SKM-1 (cell line): ENCODE measurements around the gene HYAL1.
"Not testable (repeated sequence)": the region's sequence is repeated elsewhere in the genome, so short reads cannot be mapped to it uniquely, and the experiment has no call there.

Experiments
- DNase-seq: peaks from one replicate; lab custom pipeline; 2025; ENCODE audit not compliant: unreplicated experiment; lab: John Stamatoyannopoulos, UW

The HYAL1 gene

GRCh38 chr3:50263478-50264382, 39.6 kb downstream of the HYAL1 start:
- DNase-seq = no peak

- no peak for DNase-seq
These were observed 40.6 kb downstream of the HYAL1 start for GRCh38 chr3:50262778-50263177.

- DNase-seq = not testable (repeated sequence)
These were observed 41.2 kb downstream of the HYAL1 start for GRCh38 chr3:50262200-50262599.

- no peak for DNase-seq
These were observed 41.9 kb downstream of the HYAL1 start for GRCh38 chr3:50261505-50261904.

GRCh38 chr3:50260942-50261441, 42.4 kb downstream of the HYAL1 start:
- DNase-seq = no peak

GRCh38 chr3:50260027-50260941, 43.1 kb downstream of the HYAL1 start:
- peak; percentile 80 for DNase-seq

- DNase-seq = no peak
These were observed 43.8 kb downstream of the HYAL1 start for GRCh38 chr3:50259432-50260026.

GRCh38 chr3:50258979-50259378, 44.4 kb downstream of the HYAL1 start:
- DNase-seq = no peak

GRCh38 chr3:50258029-50258680, 45.2 kb downstream of the HYAL1 start:
- no peak for DNase-seq

GRCh38 chr3:50256978-50257890, 46.1 kb downstream of the HYAL1 start:
- no peak for DNase-seq

GRCh38 chr3:50255251-50255615, 48.1 kb downstream of the HYAL1 start:
- DNase-seq = no peak

GRCh38 chr3:50254577-50255250, 48.7 kb downstream of the HYAL1 start:
- DNase-seq = peak; percentile 34

- DNase-seq = no peak
These were observed 52.2 kb downstream of the HYAL1 start for GRCh38 chr3:50251220-50251619.

- no peak for DNase-seq
These were observed 52.9 kb downstream of the HYAL1 start for GRCh38 chr3:50250514-50250913.
